ENCODE results near the gene AIRE.

AIRE gene

GRCh38 chr21:44305691-44306090 lies 20.0 kb downstream of the AIRE start:
- no peak for DNase-seq

- no peak for DNase-seq
These were observed 21.4 kb downstream of the AIRE start for GRCh38 chr21:44306936-44307704.

- DNase-seq: no peak
These were observed 25.2 kb downstream of the AIRE start for GRCh38 chr21:44310628-44311507.

- DNase-seq: no peak
These were observed 26.4 kb downstream of the AIRE start for GRCh38 chr21:44312089-44312488.

- DNase-seq: no peak
These were observed 27.0 kb downstream of the AIRE start for GRCh38 chr21:44312716-44313115.

- no peak for DNase-seq
These were observed 27.8 kb downstream of the AIRE start for GRCh38 chr21:44313451-44313850.

- DNase-seq: no peak
These were observed 28.5 kb downstream of the AIRE start for GRCh38 chr21:44314128-44314527.

- DNase-seq: no peak
These were observed 28.9 kb downstream of the AIRE start for GRCh38 chr21:44314561-44314960.

GRCh38 chr21:44315691-44316203 lies 30.1 kb downstream of the AIRE start:
- DNase-seq: no peak

GRCh38 chr21:44316277-44316900 lies 30.7 kb downstream of the AIRE start:
- no peak for DNase-seq

GRCh38 chr21:44317241-44317782 lies 31.6 kb downstream of the AIRE start:
- DNase-seq: no peak

GRCh38 chr21:44317871-44318270 lies 32.2 kb downstream of the AIRE start:
- DNase-seq: no peak

GRCh38 chr21:44318489-44319285 lies 33.0 kb downstream of the AIRE start:
- no peak for DNase-seq

GRCh38 chr21:44319407-44320065 lies 33.9 kb downstream of the AIRE start:
- DNase-seq: no peak

GRCh38 chr21:44320847-44321246 lies 35.2 kb downstream of the AIRE start:
- DNase-seq: no peak

- no peak for DNase-seq
These were observed 36.3 kb downstream of the AIRE start for GRCh38 chr21:44321846-44322450.

- DNase-seq: no peak
These were observed 37.1 kb downstream of the AIRE start for GRCh38 chr21:44322621-44323325.

- no peak for DNase-seq
These were observed 37.9 kb downstream of the AIRE start for GRCh38 chr21:44323591-44323990.

- DNase-seq: no peak
These were observed 38.6 kb downstream of the AIRE start for GRCh38 chr21:44324106-44324853.

- no peak for DNase-seq
These were observed 39.1 kb downstream of the AIRE start for GRCh38 chr21:44324854-44325107.
